LNCAP (cell line): Measurements from ENCODE around the gene RNU6-7.

Experiments
- TF ChIP-seq, protein P1 (sequence below): fragments of 450-650 bp; IDR thresholded peaks from 2 replicates; pipeline ENCODE4 v1.5.1; 2017; ENCODE audit warnings: mild to moderate bottlenecking

The RNU6-7 gene

GRCh38 chr14:32200368-32201192 is 1.3 kb upstream of the RNU6-7 start:
- TF ChIP-seq, protein P1, sequence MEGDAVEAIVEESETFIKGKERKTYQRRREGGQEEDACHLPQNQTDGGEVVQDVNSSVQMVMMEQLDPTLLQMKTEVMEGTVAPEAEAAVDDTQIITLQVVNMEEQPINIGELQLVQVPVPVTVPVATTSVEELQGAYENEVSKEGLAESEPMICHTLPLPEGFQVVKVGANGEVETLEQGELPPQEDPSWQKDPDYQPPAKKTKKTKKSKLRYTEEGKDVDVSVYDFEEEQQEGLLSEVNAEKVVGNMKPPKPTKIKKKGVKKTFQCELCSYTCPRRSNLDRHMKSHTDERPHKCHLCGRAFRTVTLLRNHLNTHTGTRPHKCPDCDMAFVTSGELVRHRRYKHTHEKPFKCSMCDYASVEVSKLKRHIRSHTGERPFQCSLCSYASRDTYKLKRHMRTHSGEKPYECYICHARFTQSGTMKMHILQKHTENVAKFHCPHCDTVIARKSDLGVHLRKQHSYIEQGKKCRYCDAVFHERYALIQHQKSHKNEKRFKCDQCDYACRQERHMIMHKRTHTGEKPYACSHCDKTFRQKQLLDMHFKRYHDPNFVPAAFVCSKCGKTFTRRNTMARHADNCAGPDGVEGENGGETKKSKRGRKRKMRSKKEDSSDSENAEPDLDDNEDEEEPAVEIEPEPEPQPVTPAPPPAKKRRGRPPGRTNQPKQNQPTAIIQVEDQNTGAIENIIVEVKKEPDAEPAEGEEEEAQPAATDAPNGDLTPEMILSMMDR: no peak

GRCh38 chr14:32201193-32201815 is 541 bp upstream of the RNU6-7 start:
- TF ChIP-seq, protein P1: no peak

DNA sequence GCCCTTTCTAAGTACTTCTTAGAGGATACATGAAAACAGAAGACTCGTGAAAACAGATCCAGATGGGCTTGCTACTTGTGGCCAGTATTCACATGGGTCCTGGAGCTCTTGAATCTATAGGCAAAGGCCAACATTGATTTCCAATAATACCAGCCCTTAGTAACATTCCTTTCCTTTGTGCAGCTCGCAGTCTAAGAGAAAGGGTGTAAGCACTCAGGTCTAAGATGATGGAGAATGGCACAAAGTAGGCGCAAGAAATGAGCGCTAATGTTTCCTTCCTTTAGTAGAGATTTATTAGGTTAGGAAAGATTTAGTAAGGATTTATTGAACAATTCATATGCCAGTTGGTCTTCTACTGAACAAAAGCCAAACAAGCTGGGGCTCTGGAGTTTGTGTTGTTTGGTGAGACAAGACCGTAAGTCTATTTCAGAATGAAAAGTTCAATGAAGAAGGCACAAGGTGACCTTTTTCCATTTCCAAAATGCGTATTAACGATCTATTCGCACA is 699 bp downstream of the RNU6-7 start:
- TF ChIP-seq, protein P1: no peak

GRCh38 chr14:32202998-32203882 is 1.4 kb downstream of the RNU6-7 start, which contains the start of gene RNU6-8:
Gene RNU6-8, minus strand, starts transcription at chr14:32203269.
- TF ChIP-seq, protein P1: no peak

DNA sequence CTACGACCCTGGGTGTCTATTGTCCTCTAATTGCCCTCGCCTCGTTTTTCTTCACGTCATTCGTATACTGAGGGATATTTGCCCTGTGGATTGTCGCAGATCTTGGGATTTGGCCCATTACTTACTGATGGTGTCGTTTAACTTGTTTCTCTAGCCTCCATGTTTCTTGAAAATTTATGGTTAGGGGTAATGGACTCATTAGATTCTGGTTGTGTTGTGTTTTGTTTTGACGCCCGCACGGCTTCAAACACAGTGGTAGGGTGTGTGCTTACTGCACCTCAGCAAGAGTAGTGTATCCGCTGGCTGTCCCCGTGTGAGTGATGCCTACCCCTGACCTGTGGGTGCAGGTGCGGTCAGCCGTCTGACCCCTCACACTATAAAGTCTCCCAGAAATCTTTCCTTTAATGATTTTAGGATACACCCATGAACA is 2.1 kb downstream of the RNU6-7 start:
- TF ChIP-seq, protein P1: no peak

- TF ChIP-seq, protein P1: no peak
Measured at GRCh38 chr14:32205554-32205953, 3.7 kb downstream of the RNU6-7 start.

DNA sequence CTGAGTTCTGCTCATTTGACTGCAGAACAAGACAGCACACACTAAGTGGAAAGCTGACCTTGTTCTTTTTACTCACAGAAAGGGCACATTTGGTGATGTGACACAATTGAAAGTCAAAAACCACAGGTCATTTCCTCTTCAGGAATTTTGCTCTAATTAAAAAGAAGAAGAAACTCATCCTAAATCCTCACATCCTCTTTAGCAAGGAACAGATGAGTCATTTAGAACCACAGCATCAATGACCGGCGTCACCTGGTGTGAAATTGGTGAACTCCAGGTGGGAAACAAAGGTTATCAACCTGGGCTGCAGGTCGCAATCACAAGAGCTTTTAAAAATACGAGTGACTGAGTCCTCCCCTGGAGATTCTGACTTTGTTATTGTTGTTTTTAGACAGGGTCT is 4.1 kb downstream of the RNU6-7 start:
- TF ChIP-seq, protein P1: no peak
